NCI-H1436 treated with DMSO at 0.1 percent for 48 hours (cell line): ENCODE results near the gene PDE4D.
A peak's percentile ranks its signal among the peaks of the same experiment; 100 is the strongest.
"Not testable (repeated sequence)": the region's sequence is repeated elsewhere in the genome, so short reads cannot be mapped to it uniquely, and the experiment has no call there.

ENCODE experiments used
- DNase-seq: peaks from one replicate; lab custom pipeline; 2025; lab: John Stamatoyannopoulos, UW

Gene PDE4D

DNA sequence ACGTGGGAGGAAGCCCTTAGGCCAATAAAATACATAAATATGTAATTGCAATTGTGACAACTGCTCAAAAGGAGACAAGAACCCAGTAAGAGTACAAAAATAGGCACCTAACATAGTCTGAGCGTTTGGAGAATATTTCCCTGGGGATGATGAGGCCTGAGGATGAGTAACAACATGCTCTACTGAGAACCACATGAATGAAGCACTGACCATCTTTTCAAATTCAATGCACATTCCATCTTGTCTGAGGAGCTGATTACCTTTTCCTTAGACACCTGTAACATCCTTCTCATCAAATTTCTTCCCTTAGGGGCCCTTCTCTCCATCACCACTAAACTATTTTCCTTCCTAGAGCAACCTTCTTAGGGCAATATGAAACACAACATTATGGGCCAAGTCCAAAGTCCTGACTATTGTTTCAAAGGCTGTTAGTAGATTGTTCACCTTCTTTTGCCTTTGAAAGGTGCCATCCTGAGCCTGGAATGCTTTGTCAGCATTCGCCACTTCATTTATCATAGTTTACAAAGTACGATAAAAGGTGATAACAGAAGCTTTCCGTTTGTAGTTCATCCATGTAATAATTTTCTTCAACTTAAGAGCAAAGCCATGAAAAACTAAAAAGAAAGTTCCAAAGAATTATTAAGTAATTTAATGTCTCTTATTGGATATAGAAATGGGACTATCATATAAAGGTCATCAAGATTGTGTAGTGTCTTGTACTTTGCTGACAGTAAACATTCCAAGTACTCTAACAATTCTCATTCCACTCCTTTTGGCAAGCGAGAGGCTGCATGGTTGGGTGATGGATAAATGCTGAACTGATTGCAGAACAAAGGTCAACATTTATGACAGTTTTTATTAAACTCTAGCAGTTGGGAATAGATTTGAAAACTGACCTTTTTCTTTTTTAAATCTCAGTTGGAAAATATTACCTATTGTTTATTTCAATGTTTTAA, 471.3 kb downstream of the PDE4D start:
- DNase-seq: no peak

DNA sequence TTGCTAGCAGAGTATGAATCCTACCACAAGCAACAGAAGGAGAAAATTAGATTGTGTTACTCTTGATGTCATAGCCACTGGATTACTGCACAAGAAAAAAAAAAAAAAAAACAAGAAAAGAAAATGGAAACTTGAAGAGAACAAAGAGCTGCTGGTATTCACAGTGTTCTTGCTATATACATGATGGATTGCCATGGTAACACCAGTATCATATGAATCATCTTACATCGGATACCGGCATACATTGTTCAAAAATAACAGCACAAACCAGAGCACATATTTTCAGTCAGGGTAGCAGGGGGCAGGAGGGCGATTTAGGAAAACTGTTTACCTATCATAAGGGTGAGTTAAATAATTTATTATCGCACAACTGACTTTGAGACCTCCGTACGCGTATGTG, 472.9 kb downstream of the PDE4D start:
- DNase-seq: no peak

DNA sequence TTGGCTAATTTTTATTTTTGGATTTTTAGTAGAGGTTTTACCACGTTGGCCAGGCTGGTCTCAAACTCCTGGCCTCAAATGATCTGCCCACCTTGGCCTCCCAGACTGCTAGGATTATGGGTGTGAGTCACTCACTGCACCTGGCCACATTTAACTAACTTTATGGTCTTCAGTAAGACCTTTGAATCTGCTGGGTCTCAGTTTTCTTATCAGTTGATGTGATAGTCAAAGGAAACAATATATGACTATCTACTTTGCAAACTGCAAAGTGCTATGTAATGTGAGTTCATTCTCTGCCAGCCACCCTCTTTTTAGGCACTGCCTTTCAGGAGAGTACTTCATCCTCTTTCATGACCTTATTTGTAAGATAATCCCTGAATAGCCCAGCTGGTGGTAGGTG, 474.7 kb downstream of the PDE4D start:
- peak; percentile 16 for DNase-seq

DNA sequence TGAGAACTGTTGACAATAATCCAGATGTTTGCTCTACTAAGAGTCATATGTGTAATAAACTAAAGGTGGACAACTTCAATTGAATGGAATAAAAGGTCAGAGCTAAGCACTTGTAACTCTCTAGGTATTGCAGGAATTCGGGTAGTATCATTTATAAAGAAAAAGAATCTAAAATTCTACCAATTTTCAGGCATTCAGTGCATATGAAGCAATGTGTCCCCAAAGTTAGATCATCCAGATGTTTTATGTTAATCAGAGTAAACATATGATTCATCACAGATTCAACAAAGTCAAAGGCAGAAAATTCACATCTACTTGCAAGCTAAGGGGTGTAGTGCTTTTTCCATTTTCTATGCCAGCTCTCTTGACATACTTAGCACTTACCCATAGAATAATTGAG, 477.1 kb downstream of the PDE4D start:
- DNase-seq: no peak

DNA sequence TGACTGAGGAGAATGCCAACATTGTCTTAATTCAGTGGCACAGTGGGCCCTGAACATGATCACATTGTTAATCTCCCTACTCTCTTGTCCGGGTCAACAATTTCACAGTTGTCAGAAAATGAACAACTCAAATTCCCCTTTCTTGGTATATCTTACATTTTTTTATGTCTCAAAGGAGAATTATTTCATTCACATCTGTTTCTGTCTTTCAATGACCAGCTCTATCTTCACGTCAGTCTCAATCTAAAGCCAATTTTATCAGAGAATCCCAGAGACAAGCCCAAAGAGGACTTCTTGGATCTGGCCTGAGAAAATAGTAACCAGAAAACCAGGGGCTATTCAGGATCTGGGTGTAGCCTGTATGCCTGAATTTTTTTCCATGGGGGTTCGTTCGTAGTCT, 477.5 kb downstream of the PDE4D start:
- DNase-seq: no peak

DNA sequence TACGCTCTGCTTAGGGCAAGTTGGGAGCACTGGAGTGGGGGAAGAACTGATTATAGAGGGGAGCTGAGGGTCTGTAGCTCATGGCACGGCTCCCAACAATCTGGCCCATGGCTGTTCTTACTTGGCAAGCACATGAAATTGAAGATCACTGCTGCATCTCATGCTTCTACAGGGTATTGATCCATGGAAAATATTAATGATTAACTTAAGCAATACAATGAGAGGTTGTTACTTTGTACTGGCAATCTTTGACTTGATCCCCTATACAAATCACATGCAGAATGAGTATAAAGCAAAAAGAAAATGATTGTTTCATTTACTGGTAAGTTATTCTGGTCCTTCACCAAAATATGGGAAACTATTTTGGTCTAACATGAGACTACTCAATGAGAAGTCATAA, 481.1 kb downstream of the PDE4D start:
- DNase-seq: no peak

DNA sequence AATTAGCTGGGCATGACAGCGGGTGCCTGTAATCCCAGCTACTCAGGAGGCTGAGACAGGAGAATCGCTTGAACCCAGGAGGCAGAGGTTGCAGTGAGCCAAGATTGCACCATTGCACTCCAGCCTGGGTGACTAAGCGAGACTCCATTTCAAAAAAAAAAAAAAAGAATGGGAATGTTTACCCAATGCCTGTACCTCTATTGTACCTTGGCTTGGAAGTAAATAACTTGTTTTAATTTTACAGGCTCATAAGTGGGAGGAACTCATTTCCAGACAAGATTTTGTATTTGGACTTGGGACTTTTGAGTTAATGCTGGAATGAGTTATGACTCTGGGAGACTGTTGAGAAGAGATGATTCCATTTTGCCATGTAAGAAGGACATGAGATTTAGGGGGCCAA, 484.5 kb downstream of the PDE4D start:
- not testable (repeated sequence) for DNase-seq

DNA sequence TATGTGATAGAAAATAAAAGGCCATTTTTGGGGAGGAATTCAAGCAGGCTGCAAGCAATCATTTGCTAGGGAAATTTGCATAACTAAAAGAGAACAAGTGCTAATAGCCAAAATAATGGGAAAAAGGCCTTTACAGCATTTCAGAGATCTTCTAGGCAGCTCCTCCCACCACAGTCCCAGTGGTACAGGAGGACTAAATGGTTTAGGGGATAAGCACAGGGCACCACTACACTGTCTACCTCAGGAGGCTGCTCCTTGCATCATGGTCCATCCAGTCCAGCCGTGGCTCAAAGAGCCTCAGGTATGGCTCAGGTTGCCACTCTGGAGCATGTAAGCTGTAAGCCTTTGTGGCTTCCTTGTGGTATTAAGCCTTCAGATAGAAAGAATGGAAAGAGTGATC, 485.6 kb downstream of the PDE4D start:
- no peak for DNase-seq

DNA sequence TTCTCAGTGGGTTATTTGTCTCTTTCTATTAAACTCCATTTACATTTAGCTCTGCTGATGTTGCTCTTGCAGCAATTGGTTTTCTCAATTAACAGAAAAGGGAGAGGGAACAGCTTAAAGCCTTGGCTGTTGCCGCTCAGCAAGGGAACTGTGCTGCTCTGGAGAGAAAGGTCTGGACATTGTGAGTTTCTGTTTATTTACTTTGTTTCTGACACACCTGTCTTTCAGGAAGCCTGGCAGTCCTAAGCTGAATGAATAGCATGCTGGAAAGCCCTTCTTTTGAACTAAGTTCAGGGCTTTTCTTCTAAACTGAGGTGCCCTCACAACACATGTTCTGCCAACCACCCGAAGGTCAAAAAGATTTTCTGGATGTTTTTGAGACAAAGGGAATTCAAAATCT, 491.9 kb downstream of the PDE4D start:
- DNase-seq: no peak

DNA sequence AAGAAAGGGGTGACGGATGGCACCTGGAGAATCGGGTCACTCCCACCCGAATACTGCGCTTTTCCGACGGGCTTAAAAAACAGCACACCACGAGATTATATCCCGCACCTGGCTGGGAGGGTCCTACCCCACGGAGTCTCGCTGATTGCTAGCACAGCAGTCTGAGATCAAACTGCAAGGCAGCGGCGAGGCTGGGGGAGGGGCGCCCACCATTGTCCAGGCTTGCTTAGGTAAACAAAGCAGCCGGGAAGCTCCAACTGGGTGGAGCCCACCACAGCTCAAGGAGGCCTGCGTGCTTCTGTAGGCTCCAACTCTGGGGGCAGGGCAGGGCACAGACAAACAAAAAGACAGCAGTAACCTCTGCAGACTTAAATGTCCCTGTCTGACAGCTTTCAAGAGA, 498.6 kb downstream of the PDE4D start:
- DNase-seq: not testable (repeated sequence)

DNA sequence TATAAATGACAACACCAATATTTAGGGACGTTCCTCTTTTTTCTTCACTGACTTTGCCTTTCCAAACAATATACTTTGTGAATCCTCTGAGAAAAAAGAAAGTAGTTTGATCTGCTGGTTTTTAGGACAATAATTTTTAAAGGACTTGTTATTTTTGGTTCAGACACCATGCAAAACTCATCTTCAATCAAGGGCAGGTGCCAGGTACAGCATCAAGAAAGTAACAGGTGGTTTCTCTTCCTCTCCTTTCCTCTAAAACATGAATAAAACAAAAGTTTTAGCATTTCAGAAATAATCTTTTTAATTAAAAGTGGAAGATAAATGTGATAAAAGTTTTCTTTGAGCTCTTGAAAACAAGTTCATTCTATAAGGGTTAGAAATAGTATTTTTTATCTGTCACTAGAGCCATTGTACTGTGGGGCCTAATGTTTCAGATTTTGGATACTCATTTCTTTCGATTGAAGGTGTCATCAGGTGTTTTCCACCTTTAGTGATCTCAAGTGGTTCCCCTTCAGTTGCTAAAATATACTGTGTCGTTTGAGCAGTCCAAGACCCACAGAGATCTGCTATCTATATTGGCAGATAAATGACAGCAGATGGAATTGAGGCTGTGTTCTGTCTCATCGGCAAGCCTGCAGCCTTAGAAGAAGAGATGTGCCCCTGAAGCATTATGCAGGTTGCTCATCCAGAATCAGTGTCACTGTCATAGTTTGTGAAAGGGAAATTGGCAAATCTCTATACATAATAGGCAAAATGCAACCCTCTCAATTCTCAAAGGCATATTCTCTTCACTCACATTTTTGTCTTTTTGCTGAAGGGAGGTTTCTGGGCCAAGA, 499.7 kb downstream of the PDE4D start:
- no peak for DNase-seq

DNA sequence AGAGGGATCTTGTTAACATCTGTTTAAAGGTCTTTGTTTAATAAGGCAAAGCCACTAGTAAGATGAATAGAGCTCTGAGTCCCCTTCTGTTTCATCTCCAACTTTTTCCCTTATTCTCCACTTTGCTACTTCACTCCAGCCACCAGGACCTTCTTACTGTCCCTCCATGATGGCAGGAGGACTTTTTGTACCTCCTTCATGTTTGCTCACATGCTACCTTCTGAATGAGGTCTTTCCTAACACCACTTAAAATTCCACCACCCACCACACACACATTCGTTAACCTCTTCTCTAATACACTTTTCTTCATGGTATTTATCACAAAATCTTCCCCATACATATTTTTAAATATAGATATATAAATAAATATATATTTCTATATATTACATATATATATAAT, 501.9 kb downstream of the PDE4D start:
- DNase-seq: no peak

DNA sequence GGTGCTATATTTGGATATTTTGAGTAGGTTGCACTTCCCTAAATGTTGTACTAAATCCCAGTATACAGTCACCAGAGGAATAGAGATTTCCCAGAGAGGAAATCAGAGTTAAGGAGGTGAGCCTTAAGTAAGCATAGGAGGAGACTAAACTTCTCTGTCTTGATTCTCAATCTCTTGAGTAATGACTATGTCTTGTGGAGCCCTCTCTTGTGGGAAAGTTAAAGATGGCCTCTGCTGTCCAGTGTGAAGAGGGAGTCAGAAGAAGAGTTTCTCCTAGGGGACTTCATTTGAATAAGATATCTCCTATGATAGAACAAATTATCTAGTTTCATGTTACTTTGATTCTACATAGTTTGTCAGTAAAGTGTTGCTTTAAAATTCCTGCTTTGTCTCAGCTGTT, 502.5 kb downstream of the PDE4D start:
- DNase-seq: no peak

DNA sequence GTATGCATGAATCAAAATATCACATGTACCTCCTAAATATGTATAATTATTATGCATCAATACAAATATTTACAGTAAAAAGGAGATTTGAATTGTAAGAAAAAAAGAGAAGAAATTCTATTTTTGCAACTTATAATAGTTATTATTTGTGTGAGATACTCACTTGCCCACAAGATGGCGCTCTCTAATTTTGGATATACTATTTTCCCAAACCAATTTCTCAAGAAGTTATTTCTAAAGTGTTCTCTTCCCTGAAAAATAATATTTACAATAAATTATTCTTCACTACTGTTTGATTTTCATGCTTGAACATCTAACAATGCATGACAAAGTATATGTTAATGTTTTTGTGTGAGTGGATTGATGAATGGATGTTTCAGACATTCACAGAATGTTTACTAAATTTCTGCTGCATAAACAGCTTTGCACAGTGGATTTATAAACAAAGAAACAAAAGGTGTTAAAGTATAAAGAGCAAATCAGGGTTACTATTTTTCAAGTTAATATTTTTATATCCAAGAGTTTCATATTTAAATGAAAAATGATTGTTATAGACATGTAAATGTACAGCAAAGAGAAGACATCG, 503.4 kb downstream of the PDE4D start:
- DNase-seq: no peak

DNA sequence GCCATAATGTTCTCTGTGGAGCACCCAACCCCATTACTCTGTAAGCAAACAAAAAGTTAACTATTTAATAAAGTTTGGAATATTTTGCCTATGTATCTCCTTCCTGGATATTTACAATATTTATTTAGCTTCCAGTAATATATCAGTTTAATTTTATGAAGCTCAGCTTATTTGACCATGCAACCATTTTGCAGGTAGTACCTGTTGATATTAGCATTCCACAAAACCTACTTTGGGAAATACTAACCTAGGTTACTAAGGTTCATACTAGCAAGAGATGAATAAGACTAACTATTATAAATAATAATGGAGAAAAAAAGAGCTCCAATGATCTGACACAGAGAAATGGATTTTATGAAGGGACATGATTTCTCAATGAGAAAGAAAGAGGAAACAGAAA, 506.4 kb downstream of the PDE4D start:
- DNase-seq: no peak

DNA sequence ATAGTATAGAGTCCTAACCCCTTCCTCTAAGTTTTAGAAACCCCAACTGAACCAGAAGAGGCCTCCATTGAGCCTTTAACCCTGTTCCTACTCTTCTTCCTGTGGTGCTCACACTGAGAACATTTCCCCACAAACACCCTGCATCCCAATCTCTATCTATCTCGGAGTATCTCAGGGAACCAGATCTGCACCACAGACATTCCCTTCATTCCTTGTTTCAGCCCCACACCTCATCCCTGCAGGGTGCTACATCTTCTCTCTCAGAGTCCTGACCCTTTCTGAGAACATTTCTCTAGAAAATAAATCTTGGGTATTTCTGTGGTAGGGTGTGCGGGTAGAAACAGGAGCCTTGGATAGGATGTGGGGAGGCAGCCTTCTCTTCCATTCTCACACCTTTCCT, 507.8 kb downstream of the PDE4D start:
- DNase-seq: no peak

DNA sequence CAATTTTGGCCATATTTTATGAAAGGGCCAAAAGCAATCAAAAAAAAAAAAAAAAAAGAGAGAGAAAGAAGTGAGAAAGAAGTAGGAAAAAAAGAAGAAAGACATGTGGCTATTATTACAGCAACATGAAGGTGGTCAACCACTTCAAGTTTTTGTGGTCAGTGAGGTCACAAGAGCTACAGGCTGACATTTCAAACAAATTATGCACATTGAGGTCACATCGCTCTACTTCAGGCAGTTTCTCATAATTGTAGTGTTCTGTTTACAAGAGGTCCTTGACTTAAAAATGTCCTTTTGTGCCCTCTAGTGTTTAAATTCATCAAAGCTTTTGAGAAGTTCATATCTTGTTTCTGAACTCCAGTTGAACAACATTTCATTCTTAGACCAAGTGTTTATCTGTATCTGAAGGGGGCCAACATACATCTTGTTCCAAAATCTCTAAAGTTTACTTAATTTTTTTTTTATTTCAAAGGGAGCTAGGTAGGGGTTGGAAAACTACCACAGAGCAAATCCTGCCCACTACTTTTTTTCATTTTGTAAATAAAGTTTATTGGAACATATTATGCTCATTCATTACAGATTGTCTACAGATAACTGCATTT, 513.1 kb downstream of the PDE4D start:
- DNase-seq: peak; percentile 23

DNA sequence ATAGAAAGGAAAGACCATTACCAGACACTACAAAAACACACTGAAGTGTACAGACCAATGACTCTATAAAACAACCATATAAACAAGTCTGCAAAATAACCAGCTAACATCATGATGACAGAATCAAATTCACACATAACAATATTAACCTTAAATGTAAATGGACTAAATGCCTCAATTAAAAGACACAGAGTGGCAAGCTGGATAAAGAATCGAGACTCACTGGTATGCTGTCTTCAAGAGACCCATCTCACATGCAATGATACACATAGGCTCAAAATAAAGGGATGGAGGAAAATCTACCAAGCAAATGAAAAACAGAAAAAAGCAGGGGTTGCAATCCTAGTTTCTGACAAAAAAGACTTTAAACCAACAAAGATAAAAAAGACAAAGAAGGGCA, 519.5 kb downstream of the PDE4D start:
- DNase-seq: not testable (repeated sequence)

DNA sequence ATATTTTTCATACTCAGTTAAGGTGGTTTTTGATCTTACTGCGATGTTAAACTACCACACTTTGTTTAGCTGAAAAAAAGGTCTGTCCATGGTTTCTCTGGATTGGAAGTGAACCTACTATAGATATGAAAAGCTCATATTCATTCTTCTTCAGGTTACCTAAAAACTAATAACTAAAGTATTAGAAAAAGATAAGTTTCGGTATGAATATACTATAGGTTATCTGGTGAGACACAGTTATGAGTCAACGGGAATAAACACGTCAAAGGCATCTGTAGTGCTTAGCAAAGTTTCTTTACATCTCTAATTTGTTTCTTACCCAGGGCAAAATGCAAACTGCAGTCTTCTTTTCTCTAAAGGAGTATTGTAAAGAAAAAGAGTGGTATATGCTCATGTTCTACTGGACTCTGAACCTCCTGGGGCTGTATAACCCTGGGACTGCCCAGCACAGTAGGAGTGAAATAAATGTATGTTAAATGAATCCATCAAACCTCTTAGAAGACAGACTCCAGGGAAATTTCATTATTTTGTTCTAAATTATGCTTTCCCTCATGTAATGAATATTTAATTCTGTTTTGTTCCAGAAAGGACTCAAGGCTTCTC, 521.9 kb downstream of the PDE4D start:
- no peak for DNase-seq

DNA sequence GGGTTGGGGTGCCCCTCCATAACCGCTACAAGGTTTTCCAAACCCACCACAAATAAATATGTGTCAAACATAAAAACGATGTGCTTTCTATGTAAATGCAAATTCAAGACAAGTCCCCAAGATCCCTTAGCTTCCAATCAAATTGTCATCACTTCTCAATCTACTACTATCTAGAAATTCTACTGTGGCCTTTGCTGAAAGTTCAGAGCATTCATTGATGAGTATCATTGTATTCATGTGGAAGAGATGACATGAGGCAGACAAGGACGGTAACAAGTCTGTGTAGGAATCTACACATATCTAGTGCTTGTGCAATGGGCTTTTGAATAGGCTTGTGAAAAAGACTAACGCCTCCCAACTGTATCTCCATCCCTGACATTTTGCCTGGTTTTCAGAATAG, 524.6 kb downstream of the PDE4D start:
- DNase-seq: no peak

DNA sequence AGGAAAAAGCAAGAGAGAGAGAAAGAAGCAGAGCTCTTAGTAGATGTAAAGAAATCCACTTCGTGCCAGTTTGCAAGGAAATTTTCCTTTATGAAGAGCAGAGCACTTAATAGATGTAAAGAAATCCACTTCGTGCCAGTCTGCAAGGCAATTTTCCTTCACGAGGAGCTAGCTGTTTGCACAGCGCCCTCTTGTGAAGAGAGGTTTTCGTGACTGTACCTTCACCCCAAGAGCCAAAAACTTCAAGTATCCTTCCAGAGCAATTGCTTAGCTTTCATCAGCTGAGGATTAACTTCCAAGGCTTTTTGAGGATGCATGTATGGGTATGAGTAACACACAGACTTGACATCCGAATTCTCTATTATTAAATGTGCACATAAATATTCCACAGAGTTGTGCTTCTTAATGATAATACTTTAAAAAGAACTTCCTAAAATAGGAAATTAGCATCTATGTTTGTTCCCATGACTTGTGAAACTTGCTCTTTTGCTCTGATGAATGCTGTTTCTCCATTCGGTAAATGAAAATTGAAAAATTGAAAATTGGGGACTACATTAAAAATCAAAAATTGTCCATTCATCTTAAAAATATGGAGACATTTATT, 525.6 kb downstream of the PDE4D start:
- no peak for DNase-seq

DNA sequence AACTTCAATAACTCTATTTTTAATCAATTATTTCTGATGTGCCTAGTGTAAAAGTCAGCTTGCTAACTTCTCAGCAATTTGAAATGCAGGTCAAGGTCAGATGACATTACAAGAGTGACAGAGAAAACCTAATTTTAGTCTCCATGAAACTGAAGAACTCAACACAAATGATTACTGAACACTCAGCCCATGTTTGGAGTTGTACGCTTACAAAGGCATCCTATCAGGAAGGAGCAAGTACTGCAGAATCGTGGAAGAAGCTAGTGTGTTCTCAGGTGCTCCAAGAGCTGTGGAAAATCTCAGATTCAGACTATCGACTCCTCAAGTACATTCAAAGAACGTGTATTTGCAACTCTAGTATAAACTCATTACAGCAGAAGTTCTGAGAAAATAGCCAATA, 526.7 kb downstream of the PDE4D start:
- DNase-seq: no peak
